Adrenal gland (tissue), 5 donors: ENCODE measurements around the gene EFNA5.

Experiments
- CTCF ChIP-seq, 6 experiments: fragments of 450-650 bp in 4 of 6; fragments of 200-600 bp in 2 of 6; sonication (generic) in 1 of 6; IDR thresholded peaks; 1 replicate in 5 of 6; 2 replicates in 1 of 6; pipeline versions ENCODE4 v1.5.1 to v1.8.0; 2016 to 2021; ENCODE audit warnings: antibody characterized with exemption in 6 of 6, mild to moderate bottlenecking in 2 of 6, moderate library complexity in 1 of 6
- POLR2A ChIP-seq, 2 donors: fragments of 450-650 bp; IDR thresholded peaks; one replicate each; pipeline ENCODE4 v1.6.1; 2017; ENCODE audit warnings: antibody characterized with exemption in 2 of 2, mild to moderate bottlenecking in 2 of 2, moderate library complexity in 1 of 2
- donor health status: DM: no; HTN: no; CAD: no.

- no peak for TF ChIP-seq CTCF (IDR thresholded peaks at IDR 0.05)
- no peak for TF ChIP-seq POLR2A (IDR thresholded peaks at IDR 0.05)
Observed at GRCh38 chr5:107556575-107556974, 114.2 kb downstream of the EFNA5 start.
